NCI-H187 treated with DMSO at 0.1 percent for 48 hours (cell line): ENCODE results near the gene C19orf12.

Source experiments
- DNase-seq: peaks from one replicate; lab custom pipeline; 2025; lab: John Stamatoyannopoulos, UW

Gene C19orf12

DNA sequence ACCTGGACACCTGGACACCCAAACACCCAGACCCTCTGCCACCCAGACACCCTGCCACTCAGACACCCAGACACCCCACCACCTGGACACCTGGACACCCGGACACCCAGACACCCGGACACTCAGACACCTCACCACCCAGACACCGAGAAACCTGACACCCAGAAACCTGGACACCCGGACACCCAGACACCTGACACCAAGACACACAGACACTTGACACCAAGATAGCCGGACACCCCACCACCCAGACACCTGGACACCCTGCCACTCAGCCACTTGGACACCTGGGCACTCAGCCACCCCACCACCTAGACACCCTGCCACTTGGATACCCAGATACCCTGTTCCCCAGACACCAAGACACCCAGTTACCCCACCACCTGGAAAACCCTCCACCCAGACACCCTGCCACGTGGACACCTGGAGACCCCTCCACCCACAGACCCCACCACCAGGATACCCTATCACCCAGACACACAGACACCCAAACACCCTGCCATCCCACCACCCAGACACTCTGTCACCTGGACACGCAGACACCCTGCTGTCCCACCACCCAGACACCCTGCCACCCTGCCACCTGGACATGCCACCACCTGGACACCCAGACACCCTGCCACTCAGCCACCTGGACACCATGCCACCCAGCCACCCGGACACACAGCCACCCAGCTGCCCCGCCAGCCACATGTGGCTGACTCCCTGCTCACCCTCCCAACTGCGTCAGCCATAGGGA lies 17.4 kb downstream of the C19orf12 start:
- DNase-seq, result no peak

DNA sequence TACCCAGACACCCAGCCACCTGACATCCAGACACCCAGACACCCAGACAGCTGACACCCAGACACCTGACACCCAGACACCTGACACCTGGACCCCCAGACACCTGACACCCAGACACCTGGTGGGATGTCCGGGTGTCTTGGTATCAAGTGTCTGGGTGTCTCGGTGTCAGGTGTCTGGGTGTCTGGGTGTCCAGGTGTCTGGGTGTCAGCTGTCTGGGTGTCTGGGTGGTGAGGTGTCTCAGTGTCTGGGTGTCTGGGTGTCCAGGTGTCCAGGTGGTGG lies 18.6 kb downstream of the C19orf12 start:
- DNase-seq, result no peak

DNA sequence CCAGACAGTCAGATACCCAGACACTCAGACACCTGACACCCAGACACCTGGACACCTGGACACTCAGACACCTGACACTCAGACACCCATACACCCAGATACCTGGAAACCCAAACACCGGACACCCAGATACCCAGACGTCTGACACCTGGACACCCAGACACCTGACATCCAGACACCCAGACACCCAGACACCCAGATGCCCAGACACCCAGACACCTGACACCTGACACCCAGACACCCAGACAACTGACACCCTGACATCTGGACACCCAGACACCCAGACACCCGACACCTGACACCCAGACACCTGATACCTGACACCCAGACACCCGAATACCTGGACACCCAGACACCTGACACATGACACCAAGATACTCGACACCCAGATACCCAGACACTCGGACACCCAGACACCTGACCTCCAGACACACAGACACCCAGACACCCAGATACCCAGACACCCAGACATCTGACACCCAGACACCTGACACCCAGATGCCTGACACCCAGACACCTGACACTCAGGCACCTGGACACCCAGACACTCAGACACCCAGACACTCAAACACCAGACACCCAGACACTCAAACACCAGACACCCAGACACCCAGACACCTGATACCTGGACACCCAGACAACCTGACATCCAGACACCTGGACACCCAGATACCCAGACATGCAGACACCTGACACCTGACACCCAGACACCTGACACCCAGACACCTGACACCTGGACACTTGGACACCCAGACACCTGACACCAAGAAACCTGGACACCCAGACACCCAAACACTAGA lies 19.1 kb downstream of the C19orf12 start:
- DNase-seq, result no peak

GRCh38 chr19:29694669-29695627 lies 20.1 kb downstream of the C19orf12 start:
- no peak for DNase-seq

- no peak for DNase-seq
These were observed 20.9 kb downstream of the C19orf12 start for GRCh38 chr19:29694161-29694560.

- no peak for DNase-seq
These were observed 24.2 kb downstream of the C19orf12 start for GRCh38 chr19:29690842-29691241.

GRCh38 chr19:29687897-29688728 lies 26.9 kb downstream of the C19orf12 start:
- no peak for DNase-seq

GRCh38 chr19:29687244-29687896 lies 27.7 kb downstream of the C19orf12 start:
- no peak for DNase-seq

- DNase-seq, result no peak
These were observed 28.7 kb downstream of the C19orf12 start for GRCh38 chr19:29686285-29686805.

- DNase-seq, result no peak
These were observed 29.7 kb downstream of the C19orf12 start for GRCh38 chr19:29685326-29685725.

GRCh38 chr19:29683009-29683408 lies 32.1 kb downstream of the C19orf12 start:
- no peak for DNase-seq

- no peak for DNase-seq
These were observed 32.7 kb downstream of the C19orf12 start for GRCh38 chr19:29682236-29682895.

GRCh38 chr19:29681422-29682235 lies 33.4 kb downstream of the C19orf12 start:
- DNase-seq, result no peak

GRCh38 chr19:29680937-29681336 lies 34.1 kb downstream of the C19orf12 start:
- no peak for DNase-seq

GRCh38 chr19:29680447-29680846 lies 34.6 kb downstream of the C19orf12 start:
- DNase-seq, result no peak

- DNase-seq, result no peak
These were observed 35.4 kb downstream of the C19orf12 start for GRCh38 chr19:29679598-29680210.

GRCh38 chr19:29678484-29679106 lies 36.5 kb downstream of the C19orf12 start:
- no peak for DNase-seq

DNA sequence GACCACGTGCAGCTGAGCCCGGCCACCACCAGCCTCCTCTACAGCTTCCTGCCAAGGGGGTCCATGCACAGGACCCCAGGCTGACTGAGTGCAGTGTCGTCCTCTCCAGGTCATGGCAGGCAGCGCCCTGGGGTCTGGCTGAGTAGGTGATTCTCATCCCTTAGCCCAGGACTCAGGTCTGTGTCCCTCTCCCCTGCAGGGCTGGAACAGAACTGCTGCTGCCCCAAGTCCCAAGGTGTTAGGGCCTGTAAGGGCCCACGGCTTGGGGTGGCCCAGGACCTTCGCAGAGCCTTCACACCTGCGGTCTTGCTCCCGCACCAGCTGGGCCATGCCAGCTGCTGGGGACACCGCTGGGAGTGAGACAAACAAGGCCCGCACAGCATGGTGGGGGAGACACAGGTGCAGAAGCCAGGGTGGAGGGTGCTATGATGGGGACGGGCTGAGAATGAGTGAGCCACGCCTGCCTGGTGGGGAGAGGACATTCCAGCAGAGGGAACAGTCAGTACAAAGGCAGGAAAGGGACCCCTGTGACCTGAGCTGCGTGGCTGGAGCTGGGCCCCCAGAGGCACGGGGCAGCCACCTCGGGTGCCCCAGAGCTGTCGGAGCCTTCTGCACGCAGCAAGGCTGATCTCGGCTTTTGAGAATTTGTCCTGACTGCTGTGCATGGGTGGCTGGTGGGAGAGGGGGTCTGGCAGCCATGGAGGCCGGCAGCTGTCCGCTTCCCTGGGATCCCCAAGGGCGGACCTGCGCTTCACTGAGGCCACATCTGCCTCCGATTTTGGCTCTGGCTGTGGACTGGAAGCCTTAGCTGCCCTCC lies 37.9 kb downstream of the C19orf12 start:
- no peak for DNase-seq
